BJ (cell line): ENCODE measurements around the gene RASAL1. TPM values are rescaled to one million over a fixed set of nuclear protein-coding genes. Genes with fewer than 3 reads are reported as not detected.

Source experiments
- CTCF ChIA-PET: fragments of 350-600 bp; formaldehyde crosslinking; extraction: SDS; loops from one replicate; lab custom pipeline; 2021; ENCODE audit warnings: antibody characterized with exemption, inconsistent platforms; lab: Yijun Ruan, JAX
- POLR2A ChIA-PET: fragments of 300-600 bp; sonication (Branson Sonifier 250); formaldehyde crosslinking; extraction: SDS; loops from one replicate; lab custom pipeline; 2021; ENCODE audit warnings: antibody characterized with exemption; lab: Charles Lee
- DNase-seq: peaks from one replicate; pipeline ENCODE4 v3.0.0-alpha.2; 2011; ENCODE audit warnings: low read depth
- H3K27me3 ChIP-seq: 2 replicates; pipeline ENCODE4 v1.6.0; 2011; ENCODE audit warnings: low read length; ENCODE audit not compliant: control insufficient read depth, insufficient read depth
- H3K36me3 ChIP-seq: 2 replicates; pipeline ENCODE4 v1.5.1; 2011; ENCODE audit warnings: low read length; ENCODE audit not compliant: control insufficient read depth, insufficient read depth
- H3K4me3 ChIP-seq: 2 replicates; pipeline ENCODE4 v1.5.1; 2011; ENCODE audit warnings: low read depth, mild to moderate bottlenecking, control low read depth, low read length
- polyA plus RNA-seq: library from polyadenylated mRNA; depleted of rRNA; stranded (reverse); fragments of >200 nt; gene quantifications from 2 replicates; pipeline ENCODE4 v1.2.3, GENCODE V29; 2011
- TF ChIP-seq, protein P1 (sequence below): IDR thresholded peaks from 2 replicates; pipeline ENCODE4 v1.5.1; 2011; ENCODE audit warnings: low read depth, mild to moderate bottlenecking, control low read depth, inconsistent platforms, low read length, moderate library complexity; ENCODE audit not compliant: insufficient read depth

RASAL1 gene
- polyA plus RNA-seq, 1 experiment = not detected

DNA sequence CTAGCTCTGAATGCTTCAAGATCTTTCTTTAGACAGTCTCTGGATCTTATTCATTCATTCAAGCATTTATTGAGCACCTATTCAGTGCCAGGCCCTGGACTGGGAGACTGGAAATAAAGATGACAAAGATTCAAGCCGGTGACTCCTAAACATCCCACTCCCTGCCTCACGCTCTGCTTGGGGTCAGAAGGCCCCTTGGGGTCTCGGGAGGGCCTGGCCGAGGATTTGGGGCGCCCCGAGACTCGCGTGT is 79.3 kb downstream of the RASAL1 start:
- no peak for DNase-seq
- H3K27me3 ChIP-seq = peaks cover 25% of the 10 kb centered on the region
- H3K36me3 ChIP-seq = no peaks in the 10 kb centered on the region
- ChIA-PET CTCF (interaction anchor here (1.0 kb wide), 1 partner anchor 119 kb away, joined by 5 read pairs; no protein-coding TSS in a partner anchor), POLR2A (no interaction called here)
- no peak overlapping the region for H3K4me3 ChIP-seq
- TF ChIP-seq, protein P1, sequence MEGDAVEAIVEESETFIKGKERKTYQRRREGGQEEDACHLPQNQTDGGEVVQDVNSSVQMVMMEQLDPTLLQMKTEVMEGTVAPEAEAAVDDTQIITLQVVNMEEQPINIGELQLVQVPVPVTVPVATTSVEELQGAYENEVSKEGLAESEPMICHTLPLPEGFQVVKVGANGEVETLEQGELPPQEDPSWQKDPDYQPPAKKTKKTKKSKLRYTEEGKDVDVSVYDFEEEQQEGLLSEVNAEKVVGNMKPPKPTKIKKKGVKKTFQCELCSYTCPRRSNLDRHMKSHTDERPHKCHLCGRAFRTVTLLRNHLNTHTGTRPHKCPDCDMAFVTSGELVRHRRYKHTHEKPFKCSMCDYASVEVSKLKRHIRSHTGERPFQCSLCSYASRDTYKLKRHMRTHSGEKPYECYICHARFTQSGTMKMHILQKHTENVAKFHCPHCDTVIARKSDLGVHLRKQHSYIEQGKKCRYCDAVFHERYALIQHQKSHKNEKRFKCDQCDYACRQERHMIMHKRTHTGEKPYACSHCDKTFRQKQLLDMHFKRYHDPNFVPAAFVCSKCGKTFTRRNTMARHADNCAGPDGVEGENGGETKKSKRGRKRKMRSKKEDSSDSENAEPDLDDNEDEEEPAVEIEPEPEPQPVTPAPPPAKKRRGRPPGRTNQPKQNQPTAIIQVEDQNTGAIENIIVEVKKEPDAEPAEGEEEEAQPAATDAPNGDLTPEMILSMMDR = no peak

DNA sequence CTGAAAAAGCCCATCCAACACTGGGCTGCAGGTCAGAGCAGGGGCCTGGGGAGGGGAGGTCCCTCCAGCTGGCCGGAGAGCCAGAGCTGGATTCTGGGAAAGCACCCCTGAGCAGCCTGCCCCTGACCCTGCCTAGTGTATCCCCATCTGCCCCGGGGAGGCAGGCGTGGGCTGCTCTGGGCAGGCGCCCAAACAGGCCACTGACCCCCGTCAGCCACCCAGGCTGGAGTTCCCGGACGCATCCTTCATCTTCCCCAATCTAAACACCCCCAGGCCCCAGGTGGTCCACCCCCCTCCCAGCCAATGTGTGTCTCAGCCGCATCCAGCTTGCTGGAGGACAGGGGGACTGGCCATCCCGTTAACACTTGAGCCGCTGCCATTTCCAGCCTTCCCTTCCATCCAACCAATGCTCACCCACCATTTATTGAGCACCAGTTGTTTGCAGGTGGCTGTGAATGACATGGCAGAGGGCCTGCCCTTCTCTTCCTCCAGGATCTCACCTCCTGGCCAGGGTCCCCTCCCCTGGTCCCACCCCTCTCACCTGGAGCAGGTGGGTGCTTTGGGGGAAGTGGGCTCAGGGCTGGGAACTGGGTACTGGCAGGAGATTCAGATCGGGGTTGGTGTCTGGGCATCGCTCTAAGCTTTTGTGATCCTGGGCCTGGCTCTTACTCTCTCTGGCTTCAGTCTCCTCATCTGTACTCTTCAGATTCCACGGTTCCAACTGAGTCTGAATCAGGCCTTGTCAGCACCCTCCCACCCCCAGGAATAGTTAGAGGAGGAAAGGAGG is 79.8 kb downstream of the RASAL1 start:
- H3K36me3 ChIP-seq = no peaks in the 10 kb centered on the region
- TF ChIP-seq, protein P1 = no peak
- DNase-seq = no peak
- H3K27me3 ChIP-seq = peaks cover 25% of the 10 kb centered on the region
- H3K4me3 ChIP-seq = no peak overlapping the region
- ChIA-PET POLR2A (no interaction called here), CTCF (interaction anchor here (1.0 kb wide), 1 partner anchor 120 kb away, joined by 5 read pairs; no protein-coding TSS in a partner anchor)

DNA sequence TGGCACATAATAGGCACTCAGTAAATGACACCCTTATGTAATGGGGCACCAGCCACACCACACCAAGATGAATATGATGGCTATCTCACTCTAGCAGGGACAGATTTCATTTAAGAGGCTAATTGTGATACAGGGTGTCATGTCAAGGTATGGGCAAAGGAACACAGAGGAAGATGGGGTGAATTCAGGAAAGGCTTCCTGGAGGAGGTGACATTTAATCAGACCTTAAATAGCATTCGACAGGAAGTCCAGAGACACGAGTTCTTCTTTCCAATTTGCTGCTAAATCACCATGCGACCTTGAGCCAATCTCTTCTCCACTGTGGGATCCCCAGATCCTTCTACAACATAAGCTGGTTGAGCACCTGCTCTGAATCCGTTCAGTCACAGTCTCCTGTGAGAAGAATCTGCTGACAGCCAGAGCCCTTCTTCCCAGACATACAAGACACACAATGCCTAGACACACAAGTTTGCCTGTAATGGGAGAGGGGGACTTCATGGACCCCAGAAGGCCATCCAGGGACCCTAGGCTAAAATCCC is 80.5 kb downstream of the RASAL1 start:
- peaks cover 25% of the 10 kb centered on the region for H3K27me3 ChIP-seq
- CTCF ChIA-PET = interaction anchor here (1.0 to 1.1 kb wide), 2 partner anchors 17 to 121 kb away, joined by 3 to 5 read pairs; no protein-coding TSS in a partner anchor
- TF ChIP-seq, protein P1 = no peak
- DNase-seq = no peak
- POLR2A ChIA-PET = no interaction called here
- H3K36me3 ChIP-seq = no peaks in the 10 kb centered on the region
- no peak overlapping the region for H3K4me3 ChIP-seq

DNA sequence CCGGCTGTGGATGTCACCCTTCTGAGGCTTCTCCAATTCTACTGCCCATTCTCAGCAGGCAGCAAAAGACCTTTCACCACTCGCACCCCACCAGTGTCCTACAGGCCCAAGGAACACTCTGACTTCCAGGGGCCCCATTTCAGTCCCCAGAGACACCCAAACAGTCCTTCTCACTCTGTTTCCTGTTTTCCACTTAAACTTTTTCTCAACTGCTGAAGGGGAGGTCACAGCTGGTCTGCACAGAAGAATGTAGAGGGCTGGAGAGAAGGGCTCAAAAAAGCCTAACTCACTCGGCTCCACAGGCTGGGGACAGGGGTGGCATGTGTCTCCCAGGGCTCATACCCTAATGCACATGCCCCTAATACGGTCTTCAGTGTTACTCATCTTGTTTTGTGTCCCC is 83.2 kb downstream of the RASAL1 start:
- Histone ChIP-seq H3K36me3 (no peaks in the 10 kb centered on the region), H3K4me3 (no peak overlapping the region), H3K27me3 (peaks cover 23% of the 10 kb centered on the region)
- DNase-seq = no peak
- POLR2A ChIA-PET = no interaction called here
- CTCF ChIA-PET = interaction anchor here (1.2 to 6.0 kb wide), 3 partner anchors 15 to 125 kb away, joined by 3 to 65 read pairs (median 54); partner anchors contain the start of gene CFAP73
- TF ChIP-seq, protein P1 = no peak

GRCh38 chr12:113051759-113052158 is 83.8 kb downstream of the RASAL1 start:
- ChIA-PET POLR2A (no interaction called here), CTCF (interaction anchor here (5.4 to 6.0 kb wide), 2 partner anchors 100 to 125 kb away, joined by 54 to 65 read pairs; partner anchors contain the start of gene CFAP73)
- no peaks in the 10 kb centered on the region for H3K36me3 ChIP-seq
- DNase-seq = no peak
- TF ChIP-seq, protein P1 = no peak
- no peak overlapping the region for H3K4me3 ChIP-seq
- H3K27me3 ChIP-seq = peaks cover 20% of the 10 kb centered on the region
